ENCODE results near the gene GRK2. TPM values are rescaled to one million over a fixed set of nuclear protein-coding genes. Genes with fewer than 3 reads are reported as not detected.

The GRK2 gene
- total and polyA plus RNA-seq, 9 of the 15 experiments (the other 6 are each of a cell fraction or from before 2014, with no cell fraction given) = 0.24 to 95.8 (median 56.5) TPM

GRCh38 chr11:67274768-67275605 lies 8.7 kb downstream of the GRK2 start:
- no peak overlapping the region for H3K4me2 ChIP-seq (ENCODE audit: insufficient read depth, low read length)
- no peaks in the 10 kb centered on the region for H3K9me3 ChIP-seq (replicated peaks; ENCODE audit: control insufficient read depth, insufficient read depth, low read depth, low read length)
- H3K4me1 ChIP-seq (replicated peaks in 1 of 2; ENCODE audit: control insufficient read depth in 2 of 2, insufficient read depth in 2 of 2, low read length in 2 of 2) = peaks cover 31 to 87% of the 10 kb centered on the region in 2 experiments
- no peaks in the 10 kb centered on the region for H3K27me3 ChIP-seq (ENCODE audit: control insufficient read depth in 2 of 2, insufficient read depth in 2 of 2, low read length in 2 of 2)
- BruUV-seq (replicated peaks) = no TSS peak
- peaks cover 81% of the 10 kb centered on the region; the same call in 2 of the 3 replicates for H3K36me3 ChIP-seq (ENCODE audit: control insufficient read depth, insufficient read depth, low read length)
- ChIA-PET CTCF (ENCODE audit: low intra/inter-chr PET ratio) (interaction anchor here (1.7 kb wide), 1 partner anchor 42 kb away, joined by 6 read pairs; no protein-coding TSS in a partner anchor), POLR2A (interaction anchor here (0.7 kb wide), 1 partner anchor 140 kb away, joined by 4 read pairs; no protein-coding TSS in a partner anchor)
- FAIRE-seq (no peak), ATAC-seq (no peak), DNase-seq (ENCODE audit: extremely low read depth in 1 of 4, low spot score in 3 of 4) (no peak)
- intact Hi-C loops (cut with micrococcal nuclease) (no loop called here), in situ Hi-C loops (cut with MboI) (loop anchor here (5.0 kb wide), 1 partner anchor 37 kb away; no protein-coding TSS in a partner anchor)
- peaks cover 11% of the 10 kb centered on the region; the same call in 1 of the 2 replicates for H4K20me1 ChIP-seq (replicated peaks; ENCODE audit: control insufficient read depth, insufficient read depth, low read length)
- H3K9me1 ChIP-seq (ENCODE audit: control insufficient read depth, insufficient read depth, low read length) = no peaks in the 10 kb centered on the region
- no peak overlapping the region for H2AFZ ChIP-seq (ENCODE audit: low read depth, low read length)
- TF ChIP-seq RBFOX2 (IDR thresholded peaks at IDR 0.05; ENCODE audit: low read depth, low read length) = peak; percentile 37; the same call in 1 of the 2 replicates
- TF ChIP-seq, protein P1, sequence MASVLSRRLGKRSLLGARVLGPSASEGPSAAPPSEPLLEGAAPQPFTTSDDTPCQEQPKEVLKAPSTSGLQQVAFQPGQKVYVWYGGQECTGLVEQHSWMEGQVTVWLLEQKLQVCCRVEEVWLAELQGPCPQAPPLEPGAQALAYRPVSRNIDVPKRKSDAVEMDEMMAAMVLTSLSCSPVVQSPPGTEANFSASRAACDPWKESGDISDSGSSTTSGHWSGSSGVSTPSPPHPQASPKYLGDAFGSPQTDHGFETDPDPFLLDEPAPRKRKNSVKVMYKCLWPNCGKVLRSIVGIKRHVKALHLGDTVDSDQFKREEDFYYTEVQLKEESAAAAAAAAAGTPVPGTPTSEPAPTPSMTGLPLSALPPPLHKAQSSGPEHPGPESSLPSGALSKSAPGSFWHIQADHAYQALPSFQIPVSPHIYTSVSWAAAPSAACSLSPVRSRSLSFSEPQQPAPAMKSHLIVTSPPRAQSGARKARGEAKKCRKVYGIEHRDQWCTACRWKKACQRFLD (CRISPR knock-in tag; IDR thresholded peaks at IDR 0.05) = no peak
- H3K9ac ChIP-seq (ENCODE audit: insufficient read depth in 1 of 2, low read depth in 2 of 2, low read length in 2 of 2) = peak overlapping the region in 1 of 2 experiments; percentile 89; a peak in 2 of 4 replicates
- WGBS (ENCODE audit: insufficient coverage, low coverage, missing lambda C conversion rate) = 73% methylated on average over 27 of the region's 35 CpGs
- H3K79me2 ChIP-seq (ENCODE audit: control insufficient read depth, insufficient read depth, low read length) = peaks cover 92% of the 10 kb centered on the region
- peak overlapping the region; percentile 10; the same call in 1 of the 3 replicates for H3K27ac ChIP-seq (ENCODE audit: extremely low read depth, low read depth, low read length)
- H3K4me3 ChIP-seq = no peak overlapping the region

Measured in K562 (cell line).